GM12878 (cell line): ENCODE data around the gene CYP4F8. TPM values are rescaled to one million over a fixed set of nuclear protein-coding genes. Genes with fewer than 3 reads are reported as not detected.

Experiments used
- BMI1 ChIP-seq: fragments of 450-650 bp; IDR thresholded peaks from 2 replicates; pipeline ENCODE4 v1.6.1; 2016; ENCODE audit warnings: mild to moderate bottlenecking, moderate library complexity, borderline replicate concordance
- CHD2 ChIP-seq: IDR thresholded peaks from 2 replicates; pipeline ENCODE4 v1.6.1; 2011; ENCODE audit warnings: low read depth, low read length, improper control_type of control experiment, borderline replicate concordance
- DPF2 ChIP-seq: fragments of 450-650 bp; IDR thresholded peaks from 2 replicates; pipeline ENCODE4 v1.6.1; 2017; ENCODE audit warnings: mild to moderate bottlenecking
- EP300 ChIP-seq, 2 experiments: fragments of 150-350 bp in 1 of 2; IDR thresholded peaks; 2 replicates each; pipeline ENCODE4 v1.6.1; 2011 to 2012; ENCODE audit warnings: low read depth in 2 of 2, low read length in 2 of 2, borderline replicate concordance in 1 of 2, improper control_type of control experiment in 1 of 2, inconsistent platforms in 1 of 2; ENCODE audit not compliant: control insufficient read depth in 1 of 2
- MXI1 ChIP-seq: fragments of 150-350 bp; IDR thresholded peaks from 2 replicates; pipeline ENCODE4 v1.6.1; 2011; ENCODE audit warnings: low read depth, mild to moderate bottlenecking, inconsistent platforms, low read length, improper control_type of control experiment
- RAD51 ChIP-seq: fragments of 450-650 bp; IDR thresholded peaks from 2 replicates; pipeline ENCODE4 v1.6.1; 2016; ENCODE audit warnings: moderate library complexity, mild to moderate bottlenecking, inconsistent platforms
- polyA plus RNA-seq, 11 experiments: library from polyadenylated mRNA; depleted of rRNA in 4 of 11; unstranded in 6 of 11; stranded (reverse) in 5 of 11; fragments of >200 nt; fragmentation: Nextera tagmentation in 4 of 11; fragmentation: Illumina TruSeq in 1 of 11; extraction: Ambion mirVana in 4 of 11; extraction: Trizol in 1 of 11; gene quantifications; 1 replicate in 1 of 11; 2 replicates in 10 of 11; pipeline versions ENCODE4 v1.2.1 to v1.2.3, GENCODE V29; 2011 to 2016; ENCODE audit warnings: inconsistent platforms in 2 of 11, missing spikeins in 2 of 11, low read depth in 1 of 11
- total RNA-seq, 4 experiments: library from RNA; depleted of rRNA in 3 of 4; stranded (reverse); fragments of >200 nt in 3 of 4; fragmentation: Illumina TruSeq in 1 of 4; extraction: Trizol in 1 of 4; gene quantifications; 2 replicates each; pipeline versions ENCODE4 v1.2.1 to v1.2.3, GENCODE V29; 2013 to 2021
- TF ChIP-seq, protein P1 (sequence below): IDR thresholded peaks from 2 replicates; pipeline ENCODE4 v1.6.1; 2011; ENCODE audit warnings: borderline replicate concordance, low read depth, mild to moderate bottlenecking, moderate library complexity, low read length; ENCODE audit not compliant: insufficient read depth, poor library complexity, severe bottlenecking
- TF ChIP-seq, protein P2 (sequence below): IDR thresholded peaks from 2 replicates; pipeline ENCODE4 v1.6.1; 2012; ENCODE audit warnings: low read depth, low read length, improper control_type of control experiment
- TF ChIP-seq, protein P3 (sequence below): fragments of 150-350 bp; IDR thresholded peaks from 2 replicates; pipeline ENCODE4 v1.6.1; 2014; ENCODE audit warnings: mild to moderate bottlenecking, low read depth, low read length
- TF ChIP-seq, protein P4 (sequence below): fragments of 150-350 bp; IDR thresholded peaks from 2 replicates; pipeline ENCODE4 v1.6.1; 2016; ENCODE audit warnings: low read depth, low read length

CYP4F8 gene
- total and polyA plus RNA-seq, 10 of the 15 experiments (the other 5 are each of a cell fraction or from before 2014, with no cell fraction given), result not detected

DNA sequence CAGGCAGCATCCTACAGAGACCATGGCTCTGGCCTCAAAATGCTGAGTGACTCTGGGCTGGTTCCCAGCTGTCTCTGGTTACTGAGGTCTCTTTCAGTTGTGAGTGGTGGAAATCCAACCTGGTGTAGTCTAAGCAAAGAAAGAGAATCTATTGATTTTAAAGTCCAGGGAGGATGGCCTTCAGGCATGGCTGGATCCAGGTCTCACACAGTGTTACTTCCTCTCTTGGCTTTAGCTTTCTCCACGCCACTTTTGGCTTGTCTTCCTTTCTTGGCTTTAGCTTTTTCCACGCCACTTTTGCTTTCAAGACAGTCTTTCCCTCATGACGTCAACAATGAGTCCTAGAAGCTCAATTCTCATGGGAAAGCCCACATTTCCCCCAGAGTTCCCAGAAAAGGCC lies 29.8 kb downstream of the CYP4F8 start (continued):
- TF ChIP-seq, protein P1, sequence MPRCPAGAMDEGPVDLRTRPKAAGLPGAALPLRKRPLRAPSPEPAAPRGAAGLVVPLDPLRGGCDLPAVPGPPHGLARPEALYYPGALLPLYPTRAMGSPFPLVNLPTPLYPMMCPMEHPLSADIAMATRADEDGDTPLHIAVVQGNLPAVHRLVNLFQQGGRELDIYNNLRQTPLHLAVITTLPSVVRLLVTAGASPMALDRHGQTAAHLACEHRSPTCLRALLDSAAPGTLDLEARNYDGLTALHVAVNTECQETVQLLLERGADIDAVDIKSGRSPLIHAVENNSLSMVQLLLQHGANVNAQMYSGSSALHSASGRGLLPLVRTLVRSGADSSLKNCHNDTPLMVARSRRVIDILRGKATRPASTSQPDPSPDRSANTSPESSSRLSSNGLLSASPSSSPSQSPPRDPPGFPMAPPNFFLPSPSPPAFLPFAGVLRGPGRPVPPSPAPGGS, result no peak
- no peak for TF ChIP-seq RAD51
- no peak for TF ChIP-seq MXI1
- TF ChIP-seq, protein P2, sequence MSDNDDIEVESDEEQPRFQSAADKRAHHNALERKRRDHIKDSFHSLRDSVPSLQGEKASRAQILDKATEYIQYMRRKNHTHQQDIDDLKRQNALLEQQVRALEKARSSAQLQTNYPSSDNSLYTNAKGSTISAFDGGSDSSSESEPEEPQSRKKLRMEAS, result no peak
- no peak for TF ChIP-seq EP300 (IDR thresholded peaks at IDR 0.05; ENCODE audit: borderline replicate concordance in 1 of 2, control insufficient read depth in 1 of 2, low read depth in 2 of 2, low read length in 2 of 2)
- TF ChIP-seq BMI1, result no peak
- TF ChIP-seq DPF2, result no peak
- TF ChIP-seq, protein P3, sequence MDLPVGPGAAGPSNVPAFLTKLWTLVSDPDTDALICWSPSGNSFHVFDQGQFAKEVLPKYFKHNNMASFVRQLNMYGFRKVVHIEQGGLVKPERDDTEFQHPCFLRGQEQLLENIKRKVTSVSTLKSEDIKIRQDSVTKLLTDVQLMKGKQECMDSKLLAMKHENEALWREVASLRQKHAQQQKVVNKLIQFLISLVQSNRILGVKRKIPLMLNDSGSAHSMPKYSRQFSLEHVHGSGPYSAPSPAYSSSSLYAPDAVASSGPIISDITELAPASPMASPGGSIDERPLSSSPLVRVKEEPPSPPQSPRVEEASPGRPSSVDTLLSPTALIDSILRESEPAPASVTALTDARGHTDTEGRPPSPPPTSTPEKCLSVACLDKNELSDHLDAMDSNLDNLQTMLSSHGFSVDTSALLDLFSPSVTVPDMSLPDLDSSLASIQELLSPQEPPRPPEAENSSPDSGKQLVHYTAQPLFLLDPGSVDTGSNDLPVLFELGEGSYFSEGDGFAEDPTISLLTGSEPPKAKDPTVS, result no peak
- TF ChIP-seq CHD2, result no peak
- TF ChIP-seq, protein P4, sequence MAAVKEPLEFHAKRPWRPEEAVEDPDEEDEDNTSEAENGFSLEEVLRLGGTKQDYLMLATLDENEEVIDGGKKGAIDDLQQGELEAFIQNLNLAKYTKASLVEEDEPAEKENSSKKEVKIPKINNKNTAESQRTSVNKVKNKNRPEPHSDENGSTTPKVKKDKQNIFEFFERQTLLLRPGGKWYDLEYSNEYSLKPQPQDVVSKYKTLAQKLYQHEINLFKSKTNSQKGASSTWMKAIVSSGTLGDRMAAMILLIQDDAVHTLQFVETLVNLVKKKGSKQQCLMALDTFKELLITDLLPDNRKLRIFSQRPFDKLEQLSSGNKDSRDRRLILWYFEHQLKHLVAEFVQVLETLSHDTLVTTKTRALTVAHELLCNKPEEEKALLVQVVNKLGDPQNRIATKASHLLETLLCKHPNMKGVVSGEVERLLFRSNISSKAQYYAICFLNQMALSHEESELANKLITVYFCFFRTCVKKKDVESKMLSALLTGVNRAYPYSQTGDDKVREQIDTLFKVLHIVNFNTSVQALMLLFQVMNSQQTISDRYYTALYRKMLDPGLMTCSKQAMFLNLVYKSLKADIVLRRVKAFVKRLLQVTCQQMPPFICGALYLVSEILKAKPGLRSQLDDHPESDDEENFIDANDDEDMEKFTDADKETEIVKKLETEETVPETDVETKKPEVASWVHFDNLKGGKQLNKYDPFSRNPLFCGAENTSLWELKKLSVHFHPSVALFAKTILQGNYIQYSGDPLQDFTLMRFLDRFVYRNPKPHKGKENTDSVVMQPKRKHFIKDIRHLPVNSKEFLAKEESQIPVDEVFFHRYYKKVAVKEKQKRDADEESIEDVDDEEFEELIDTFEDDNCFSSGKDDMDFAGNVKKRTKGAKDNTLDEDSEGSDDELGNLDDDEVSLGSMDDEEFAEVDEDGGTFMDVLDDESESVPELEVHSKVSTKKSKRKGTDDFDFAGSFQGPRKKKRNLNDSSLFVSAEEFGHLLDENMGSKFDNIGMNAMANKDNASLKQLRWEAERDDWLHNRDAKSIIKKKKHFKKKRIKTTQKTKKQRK, result no peak
